ENCODE measurements around the gene EFR3B.

The EFR3B gene

DNA sequence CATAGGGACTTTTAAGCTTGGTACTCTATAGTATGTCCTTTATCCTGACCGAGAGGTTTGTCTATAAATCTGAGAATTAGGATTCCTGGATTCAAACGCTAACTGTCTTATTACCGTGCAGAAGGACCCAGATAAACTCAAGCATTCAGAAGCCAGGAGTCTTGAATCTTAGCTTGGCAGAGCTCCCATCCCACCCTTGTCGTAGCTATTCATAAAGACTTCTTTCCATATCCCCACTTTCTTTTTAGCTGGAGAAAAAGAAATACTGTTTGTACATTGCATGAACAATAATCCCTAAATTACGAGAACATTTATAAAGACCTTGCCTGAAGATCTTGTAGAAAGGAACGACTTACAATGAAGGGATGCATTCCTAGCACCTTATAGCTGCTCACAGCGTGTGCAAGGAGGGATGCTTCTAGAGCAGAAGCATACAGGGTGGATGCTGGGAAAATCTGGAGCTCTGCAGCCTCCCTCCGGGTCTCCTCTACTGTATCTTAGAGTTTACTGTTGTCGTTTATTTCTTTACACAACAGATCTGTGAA is 13.6 kb downstream of the EFR3B start (continued):
- TF ChIP-seq, protein P1, sequence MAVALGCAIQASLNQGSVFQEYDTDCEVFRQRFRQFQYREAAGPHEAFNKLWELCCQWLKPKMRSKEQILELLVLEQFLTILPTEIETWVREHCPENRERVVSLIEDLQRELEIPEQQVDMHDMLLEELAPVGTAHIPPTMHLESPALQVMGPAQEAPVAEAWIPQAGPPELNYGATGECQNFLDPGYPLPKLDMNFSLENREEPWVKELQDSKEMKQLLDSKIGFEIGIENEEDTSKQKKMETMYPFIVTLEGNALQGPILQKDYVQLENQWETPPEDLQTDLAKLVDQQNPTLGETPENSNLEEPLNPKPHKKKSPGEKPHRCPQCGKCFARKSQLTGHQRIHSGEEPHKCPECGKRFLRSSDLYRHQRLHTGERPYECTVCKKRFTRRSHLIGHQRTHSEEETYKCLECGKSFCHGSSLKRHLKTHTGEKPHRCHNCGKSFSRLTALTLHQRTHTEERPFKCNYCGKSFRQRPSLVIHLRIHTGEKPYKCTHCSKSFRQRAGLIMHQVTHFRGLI (tag by site-specific recombination; IDR thresholded peaks at IDR 0.05), result no peak
- no peak for TF ChIP-seq HOXD13 (CRISPR knock-in tag; IDR thresholded peaks at IDR 0.05; ENCODE audit: borderline replicate concordance)
- no peak for TF ChIP-seq ZNF830 (tag by site-specific recombination; IDR thresholded peaks at IDR 0.05; ENCODE audit: low read depth)
- TF ChIP-seq ZNF10 (tag by site-specific recombination; IDR thresholded peaks at IDR 0.05), result no peak
- TF ChIP-seq ZNF701 (tag by site-specific recombination; IDR thresholded peaks at IDR 0.05), result no peak
- no peak for TF ChIP-seq ZNF621 (tag by site-specific recombination; IDR thresholded peaks at IDR 0.05)
- no peak for TF ChIP-seq ZBTB20 (tag by site-specific recombination; IDR thresholded peaks at IDR 0.05)
- no peak for TF ChIP-seq ZNF423 (tag by site-specific recombination; IDR thresholded peaks at IDR 0.05)
- TF ChIP-seq, protein P2, sequence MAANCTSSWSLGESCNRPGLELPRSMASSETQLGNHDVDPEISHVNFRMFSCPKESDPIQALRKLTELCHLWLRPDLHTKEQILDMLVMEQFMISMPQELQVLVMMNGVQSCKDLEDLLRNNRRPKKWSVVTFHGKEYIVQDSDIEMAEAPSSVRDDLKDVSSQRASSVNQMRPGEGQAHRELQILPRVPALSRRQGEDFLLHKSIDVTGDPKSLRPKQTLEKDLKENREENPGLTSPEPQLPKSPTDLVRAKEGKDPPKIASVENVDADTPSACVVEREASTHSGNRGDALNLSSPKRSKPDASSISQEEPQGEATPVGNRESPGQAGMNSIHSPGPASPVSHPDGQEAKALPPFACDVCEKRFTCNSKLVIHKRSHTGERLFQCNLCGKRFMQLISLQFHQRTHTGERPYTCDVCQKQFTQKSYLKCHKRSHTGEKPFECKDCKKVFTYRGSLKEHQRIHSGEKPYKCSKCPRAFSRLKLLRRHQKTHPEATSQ (tag by site-specific recombination; IDR thresholded peaks at IDR 0.05), result no peak
- no peak for TF ChIP-seq ZSCAN16 (tag by site-specific recombination; IDR thresholded peaks at IDR 0.05)
- TF ChIP-seq ZXDB (tag by site-specific recombination; IDR thresholded peaks at IDR 0.05), result no peak
- TF ChIP-seq ZNF555 (tag by site-specific recombination; conservative IDR thresholded peaks at IDR 0.05), result no peak
- no peak for TF ChIP-seq ZNF596 (tag by site-specific recombination; IDR thresholded peaks at IDR 0.05)
- TF ChIP-seq, protein P3, sequence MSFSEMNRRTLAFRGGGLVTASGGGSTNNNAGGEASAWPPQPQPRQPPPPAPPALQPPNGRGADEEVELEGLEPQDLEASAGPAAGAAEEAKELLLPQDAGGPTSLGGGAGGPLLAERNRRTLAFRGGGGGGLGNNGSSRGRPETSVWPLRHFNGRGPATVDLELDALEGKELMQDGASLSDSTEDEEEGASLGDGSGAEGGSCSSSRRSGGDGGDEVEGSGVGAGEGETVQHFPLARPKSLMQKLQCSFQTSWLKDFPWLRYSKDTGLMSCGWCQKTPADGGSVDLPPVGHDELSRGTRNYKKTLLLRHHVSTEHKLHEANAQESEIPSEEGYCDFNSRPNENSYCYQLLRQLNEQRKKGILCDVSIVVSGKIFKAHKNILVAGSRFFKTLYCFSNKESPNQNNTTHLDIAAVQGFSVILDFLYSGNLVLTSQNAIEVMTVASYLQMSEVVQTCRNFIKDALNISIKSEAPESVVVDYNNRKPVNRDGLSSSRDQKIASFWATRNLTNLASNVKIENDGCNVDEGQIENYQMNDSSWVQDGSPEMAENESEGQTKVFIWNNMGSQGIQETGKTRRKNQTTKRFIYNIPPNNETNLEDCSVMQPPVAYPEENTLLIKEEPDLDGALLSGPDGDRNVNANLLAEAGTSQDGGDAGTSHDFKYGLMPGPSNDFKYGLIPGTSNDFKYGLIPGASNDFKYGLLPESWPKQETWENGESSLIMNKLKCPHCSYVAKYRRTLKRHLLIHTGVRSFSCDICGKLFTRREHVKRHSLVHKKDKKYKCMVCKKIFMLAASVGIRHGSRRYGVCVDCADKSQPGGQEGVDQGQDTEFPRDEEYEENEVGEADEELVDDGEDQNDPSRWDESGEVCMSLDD (tag by site-specific recombination; IDR thresholded peaks at IDR 0.05), result no peak
- TF ChIP-seq ZNF133 (tag by site-specific recombination; IDR thresholded peaks at IDR 0.05), result no peak
- TF ChIP-seq ZNF654 (tag by site-specific recombination; IDR thresholded peaks at IDR 0.05; ENCODE audit: low read depth), result no peak

DNA sequence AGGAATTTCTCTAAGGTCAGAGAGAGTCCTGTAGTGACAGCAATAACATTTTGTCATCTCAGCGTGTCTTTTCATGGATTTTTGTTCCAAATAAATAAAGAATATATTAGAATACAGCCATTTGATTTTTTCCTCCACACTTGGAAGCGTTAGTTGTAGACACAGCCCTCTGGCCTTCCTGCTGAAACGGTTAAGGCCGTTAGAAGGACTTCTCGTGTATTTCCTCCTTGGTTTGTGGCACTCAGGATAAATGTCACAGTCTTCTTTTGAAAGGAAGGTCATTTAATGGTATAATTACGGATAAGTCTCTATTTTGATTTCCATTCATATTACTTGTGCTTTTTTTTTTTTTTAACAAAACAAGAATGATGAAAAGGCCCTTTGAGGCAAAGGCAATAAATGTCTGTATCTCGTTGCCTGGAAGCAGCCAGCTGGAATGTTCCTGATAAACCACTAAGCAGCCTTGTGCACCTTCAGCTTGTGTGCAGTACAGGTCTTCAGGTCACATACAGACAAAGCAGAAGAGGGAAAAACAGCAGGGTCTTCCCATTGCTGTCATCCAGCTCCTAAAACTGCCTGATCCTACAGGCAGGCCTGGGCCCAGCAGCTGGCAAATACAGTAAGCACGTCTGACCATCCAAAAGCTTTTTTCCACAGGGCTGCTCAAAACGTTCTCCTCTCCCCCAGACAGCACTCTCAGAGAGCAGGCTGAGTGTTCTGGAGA is 14.4 kb downstream of the EFR3B start:
- Histone ChIP-seq H3K27ac (ENCODE audit: extremely low read depth, low read depth, low read length) (no peak overlapping the region), H3K9me3 (ENCODE audit: control insufficient read depth, insufficient read depth, low read depth, low read length) (no peaks in the 10 kb centered on the region), H3K36me3 (ENCODE audit: control insufficient read depth in 2 of 2, insufficient read depth in 1 of 2, low read length in 2 of 2) (no peaks in the 10 kb centered on the region), H3K4me1 (ENCODE audit: control insufficient read depth, insufficient read depth, low read length) (no peaks in the 10 kb centered on the region), H3K4me3 (ENCODE audit: low read depth, low read length) (no peak overlapping the region)
- no peak for TF ChIP-seq KLF8 (tag by site-specific recombination; IDR thresholded peaks at IDR 0.05)
- TF ChIP-seq ZNF626 (tag by site-specific recombination; IDR thresholded peaks at IDR 0.05), result no peak
- TF ChIP-seq ZNF792 (tag by site-specific recombination; IDR thresholded peaks at IDR 0.05), result no peak
- TF ChIP-seq SP7 (tag by site-specific recombination; IDR thresholded peaks at IDR 0.05), result no peak
- no peak for TF ChIP-seq ZFP3 (tag by site-specific recombination; IDR thresholded peaks at IDR 0.05; ENCODE audit: low read depth)
- TF ChIP-seq ZNF664 (tag by site-specific recombination; IDR thresholded peaks at IDR 0.05), result no peak
- TF ChIP-seq, protein P4, sequence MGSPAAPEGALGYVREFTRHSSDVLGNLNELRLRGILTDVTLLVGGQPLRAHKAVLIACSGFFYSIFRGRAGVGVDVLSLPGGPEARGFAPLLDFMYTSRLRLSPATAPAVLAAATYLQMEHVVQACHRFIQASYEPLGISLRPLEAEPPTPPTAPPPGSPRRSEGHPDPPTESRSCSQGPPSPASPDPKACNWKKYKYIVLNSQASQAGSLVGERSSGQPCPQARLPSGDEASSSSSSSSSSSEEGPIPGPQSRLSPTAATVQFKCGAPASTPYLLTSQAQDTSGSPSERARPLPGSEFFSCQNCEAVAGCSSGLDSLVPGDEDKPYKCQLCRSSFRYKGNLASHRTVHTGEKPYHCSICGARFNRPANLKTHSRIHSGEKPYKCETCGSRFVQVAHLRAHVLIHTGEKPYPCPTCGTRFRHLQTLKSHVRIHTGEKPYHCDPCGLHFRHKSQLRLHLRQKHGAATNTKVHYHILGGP (tag by site-specific recombination; IDR thresholded peaks at IDR 0.05), result no peak
- TF ChIP-seq, protein P5, sequence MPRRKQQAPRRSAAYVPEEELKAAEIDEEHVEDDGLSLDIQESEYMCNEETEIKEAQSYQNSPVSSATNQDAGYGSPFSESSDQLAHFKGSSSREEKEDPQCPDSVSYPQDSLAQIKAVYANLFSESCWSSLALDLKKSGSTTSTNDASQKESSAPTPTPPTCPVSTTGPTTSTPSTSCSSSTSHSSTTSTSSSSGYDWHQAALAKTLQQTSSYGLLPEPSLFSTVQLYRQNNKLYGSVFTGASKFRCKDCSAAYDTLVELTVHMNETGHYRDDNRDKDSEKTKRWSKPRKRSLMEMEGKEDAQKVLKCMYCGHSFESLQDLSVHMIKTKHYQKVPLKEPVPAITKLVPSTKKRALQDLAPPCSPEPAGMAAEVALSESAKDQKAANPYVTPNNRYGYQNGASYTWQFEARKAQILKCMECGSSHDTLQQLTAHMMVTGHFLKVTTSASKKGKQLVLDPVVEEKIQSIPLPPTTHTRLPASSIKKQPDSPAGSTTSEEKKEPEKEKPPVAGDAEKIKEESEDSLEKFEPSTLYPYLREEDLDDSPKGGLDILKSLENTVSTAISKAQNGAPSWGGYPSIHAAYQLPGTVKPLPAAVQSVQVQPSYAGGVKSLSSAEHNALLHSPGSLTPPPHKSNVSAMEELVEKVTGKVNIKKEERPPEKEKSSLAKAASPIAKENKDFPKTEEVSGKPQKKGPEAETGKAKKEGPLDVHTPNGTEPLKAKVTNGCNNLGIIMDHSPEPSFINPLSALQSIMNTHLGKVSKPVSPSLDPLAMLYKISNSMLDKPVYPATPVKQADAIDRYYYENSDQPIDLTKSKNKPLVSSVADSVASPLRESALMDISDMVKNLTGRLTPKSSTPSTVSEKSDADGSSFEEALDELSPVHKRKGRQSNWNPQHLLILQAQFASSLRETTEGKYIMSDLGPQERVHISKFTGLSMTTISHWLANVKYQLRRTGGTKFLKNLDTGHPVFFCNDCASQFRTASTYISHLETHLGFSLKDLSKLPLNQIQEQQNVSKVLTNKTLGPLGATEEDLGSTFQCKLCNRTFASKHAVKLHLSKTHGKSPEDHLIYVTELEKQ (tag by site-specific recombination; IDR thresholded peaks at IDR 0.05; ENCODE audit: borderline replicate concordance), result no peak
- no peak for TF ChIP-seq ZNF623 (tag by site-specific recombination; IDR thresholded peaks at IDR 0.05)
- ChIA-PET POLR2A (interaction anchor here (1.1 to 2.0 kb wide), 2 partner anchors 15 to 81 kb away, joined by 3 to 7 read pairs; partner anchors contain the start of gene EFR3B), CTCF (interaction anchor here (0.7 kb wide), 1 partner anchor 23 kb away, joined by 3 read pairs; no protein-coding TSS in a partner anchor)
